Neural cell (in vitro differentiated cells): ENCODE results near the gene KIAA0513. TPM values are rescaled to one million over a fixed set of nuclear protein-coding genes. Genes with fewer than 3 reads are reported as not detected.
"Not testable (repeated sequence)": the region's sequence is repeated elsewhere in the genome, so short reads cannot be mapped to it uniquely, and the experiment has no call there.

Source experiments
- H2AFZ ChIP-seq: fragments of 200-600, 300-800 bp; sonication (generic), shearing (Covaris generic); 2 replicates; pipeline ENCODE4 v1.6.0; 2014; ENCODE audit warnings: low read depth, mild to moderate bottlenecking, antibody characterized with exemption, low read length, moderate library complexity
- H3F3A ChIP-seq: fragments of 200-600 bp; shearing (Covaris generic); 2 replicates; pipeline ENCODE4 v1.6.1; 2016; ENCODE audit warnings: mild to moderate bottlenecking, moderate library complexity, mixed read lengths, antibody characterized with exemption, low read length; ENCODE audit not compliant: insufficient read depth, poor library complexity, severe bottlenecking
- H3K27ac ChIP-seq: fragments of 200-600, 300-800 bp; sonication (generic), shearing (Covaris generic); 2 replicates; pipeline ENCODE4 v1.5.1; 2014; ENCODE audit warnings: mild to moderate bottlenecking, low read length, moderate library complexity
- H3K27me3 ChIP-seq: fragments of 300-800, 200-600 bp; sonication (generic), shearing (Covaris generic); 2 replicates; pipeline ENCODE4 v1.6.0; 2014; ENCODE audit warnings: mild to moderate bottlenecking, low read depth, low read length, moderate library complexity; ENCODE audit not compliant: insufficient read depth
- H3K36me3 ChIP-seq: fragments of 300-800, 200-600 bp; sonication (generic), shearing (Covaris generic); 2 replicates; pipeline ENCODE4 v1.5.1; 2014; ENCODE audit warnings: mild to moderate bottlenecking, antibody characterized with exemption, low read length, moderate library complexity; ENCODE audit not compliant: insufficient read depth
- H3K4me2 ChIP-seq: fragments of 300-800, 200-600 bp; sonication (generic), shearing (Covaris generic); 2 replicates; pipeline ENCODE4 v1.6.0; 2014; ENCODE audit warnings: mild to moderate bottlenecking, low read length
- H3K4me3 ChIP-seq: fragments of 300-800, 200-600 bp; sonication (generic), shearing (Covaris generic); 2 replicates; pipeline ENCODE4 v1.5.1; 2014; ENCODE audit warnings: mild to moderate bottlenecking, low read length, moderate library complexity
- H3K79me2 ChIP-seq: fragments of 200-600 bp; shearing (Covaris generic); replicated peaks from 2 replicates; pipeline ENCODE4 v1.6.0; 2014; ENCODE audit warnings: mild to moderate bottlenecking, low read length, moderate library complexity; ENCODE audit not compliant: insufficient read depth
- H3K9ac ChIP-seq: fragments of 300-800, 200-600 bp; sonication (generic), shearing (Covaris generic); 2 replicates; pipeline ENCODE4 v1.6.1; 2016; ENCODE audit warnings: mild to moderate bottlenecking, low read length, mixed read lengths
- H3K9me2 ChIP-seq: fragments of 200-600 bp; shearing (Covaris generic); 2 replicates; pipeline ENCODE4 v1.6.1; 2016; ENCODE audit warnings: mild to moderate bottlenecking, low read length, mixed read lengths; ENCODE audit not compliant: insufficient read depth
- H3K9me3 ChIP-seq: fragments of 200-600, 300-800 bp; sonication (generic), shearing (Covaris generic); 2 replicates; pipeline ENCODE4 v1.6.1; 2016; ENCODE audit warnings: mild to moderate bottlenecking, mixed run types, low read length, moderate library complexity, mixed read lengths
- H4K20me1 ChIP-seq: fragments of 200-600 bp; shearing (Covaris generic); 2 replicates; pipeline ENCODE4 v1.6.1; 2016; ENCODE audit warnings: mild to moderate bottlenecking, mixed run types; ENCODE audit not compliant: insufficient read depth
- EP300 ChIP-seq: fragments of 450-650 bp; conservative IDR thresholded peaks from 2 replicates; pipeline ENCODE4 v1.6.1; 2014; ENCODE audit warnings: antibody characterized with exemption, mild to moderate bottlenecking, moderate library complexity; ENCODE audit not compliant: poor library complexity, severe bottlenecking
- EZH2 ChIP-seq: fragments of 200-600, 300-800 bp; shearing (Covaris generic), sonication (generic); IDR thresholded peaks from 2 replicates; pipeline ENCODE4 v1.6.1; 2014; ENCODE audit warnings: antibody characterized with exemption, low read length, borderline replicate concordance, mild to moderate bottlenecking; ENCODE audit not compliant: insufficient read depth, poor library complexity, severe bottlenecking
- MXI1 ChIP-seq: fragments of 450-650 bp; conservative IDR thresholded peaks from 2 replicates; pipeline ENCODE4 v1.6.1; 2014; ENCODE audit warnings: antibody characterized with exemption, mild to moderate bottlenecking; ENCODE audit not compliant: poor library complexity, severe bottlenecking
- POLR2AphosphoS5 ChIP-seq: IDR thresholded peaks from 2 replicates; pipeline ENCODE4 v1.6.1; 2012
- RAD21 ChIP-seq: fragments of 450-650 bp; conservative IDR thresholded peaks from 2 replicates; pipeline ENCODE4 v1.6.1; 2014; ENCODE audit warnings: antibody characterized with exemption, mild to moderate bottlenecking, moderate library complexity
- SMC3 ChIP-seq: fragments of 450-650 bp; conservative IDR thresholded peaks from 2 replicates; pipeline ENCODE4 v1.6.1; 2014; ENCODE audit warnings: antibody characterized with exemption, mild to moderate bottlenecking, moderate library complexity; ENCODE audit not compliant: poor library complexity
- TAF1 ChIP-seq: IDR thresholded peaks from 2 replicates; pipeline ENCODE4 v1.6.1; 2012; ENCODE audit warnings: low read depth
- polyA plus RNA-seq: library from polyadenylated mRNA; depleted of rRNA; stranded (reverse); fragments of >200 nt; gene quantifications from 2 replicates; pipeline ENCODE4 v1.2.3, GENCODE V29; 2014
- TF ChIP-seq, protein P1 (sequence below): fragments of 450-650 bp; IDR thresholded peaks from 2 replicates; pipeline ENCODE4 v1.5.1; 2014; ENCODE audit warnings: antibody characterized with exemption, mild to moderate bottlenecking, moderate library complexity; ENCODE audit not compliant: poor library complexity, severe bottlenecking
- TF ChIP-seq, protein P2 (sequence below): IDR thresholded peaks from 2 replicates; pipeline ENCODE4 v1.6.1; 2012; ENCODE audit warnings: borderline replicate concordance

KIAA0513 gene
- polyA plus RNA-seq, 1 donor from 2014 or later, result 18.9 TPM

GRCh38 chr16:85117418-85117817, 89.8 kb downstream of the KIAA0513 start:
- H3K9me2 ChIP-seq, result no peaks in the 10 kb centered on the region
- H2AFZ ChIP-seq, result no peak overlapping the region
- H3K36me3 ChIP-seq, result no peaks in the 10 kb centered on the region
- no peak overlapping the region for H3K27ac ChIP-seq
- no peaks in the 10 kb centered on the region for H3K9me3 ChIP-seq
- no peak overlapping the region for H3K9ac ChIP-seq
- H3K27me3 ChIP-seq, result no peaks in the 10 kb centered on the region
- no peak overlapping the region for H3K4me3 ChIP-seq
- TF ChIP-seq RAD21, result no peak
- TF ChIP-seq POLR2AphosphoS5, result no peak
- no peak for TF ChIP-seq TAF1
- no peak for TF ChIP-seq MXI1
- no peak for TF ChIP-seq EZH2
- TF ChIP-seq, protein P1, sequence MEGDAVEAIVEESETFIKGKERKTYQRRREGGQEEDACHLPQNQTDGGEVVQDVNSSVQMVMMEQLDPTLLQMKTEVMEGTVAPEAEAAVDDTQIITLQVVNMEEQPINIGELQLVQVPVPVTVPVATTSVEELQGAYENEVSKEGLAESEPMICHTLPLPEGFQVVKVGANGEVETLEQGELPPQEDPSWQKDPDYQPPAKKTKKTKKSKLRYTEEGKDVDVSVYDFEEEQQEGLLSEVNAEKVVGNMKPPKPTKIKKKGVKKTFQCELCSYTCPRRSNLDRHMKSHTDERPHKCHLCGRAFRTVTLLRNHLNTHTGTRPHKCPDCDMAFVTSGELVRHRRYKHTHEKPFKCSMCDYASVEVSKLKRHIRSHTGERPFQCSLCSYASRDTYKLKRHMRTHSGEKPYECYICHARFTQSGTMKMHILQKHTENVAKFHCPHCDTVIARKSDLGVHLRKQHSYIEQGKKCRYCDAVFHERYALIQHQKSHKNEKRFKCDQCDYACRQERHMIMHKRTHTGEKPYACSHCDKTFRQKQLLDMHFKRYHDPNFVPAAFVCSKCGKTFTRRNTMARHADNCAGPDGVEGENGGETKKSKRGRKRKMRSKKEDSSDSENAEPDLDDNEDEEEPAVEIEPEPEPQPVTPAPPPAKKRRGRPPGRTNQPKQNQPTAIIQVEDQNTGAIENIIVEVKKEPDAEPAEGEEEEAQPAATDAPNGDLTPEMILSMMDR, result no peak
- TF ChIP-seq EP300, result no peak
- no peak for TF ChIP-seq SMC3
- TF ChIP-seq, protein P2, sequence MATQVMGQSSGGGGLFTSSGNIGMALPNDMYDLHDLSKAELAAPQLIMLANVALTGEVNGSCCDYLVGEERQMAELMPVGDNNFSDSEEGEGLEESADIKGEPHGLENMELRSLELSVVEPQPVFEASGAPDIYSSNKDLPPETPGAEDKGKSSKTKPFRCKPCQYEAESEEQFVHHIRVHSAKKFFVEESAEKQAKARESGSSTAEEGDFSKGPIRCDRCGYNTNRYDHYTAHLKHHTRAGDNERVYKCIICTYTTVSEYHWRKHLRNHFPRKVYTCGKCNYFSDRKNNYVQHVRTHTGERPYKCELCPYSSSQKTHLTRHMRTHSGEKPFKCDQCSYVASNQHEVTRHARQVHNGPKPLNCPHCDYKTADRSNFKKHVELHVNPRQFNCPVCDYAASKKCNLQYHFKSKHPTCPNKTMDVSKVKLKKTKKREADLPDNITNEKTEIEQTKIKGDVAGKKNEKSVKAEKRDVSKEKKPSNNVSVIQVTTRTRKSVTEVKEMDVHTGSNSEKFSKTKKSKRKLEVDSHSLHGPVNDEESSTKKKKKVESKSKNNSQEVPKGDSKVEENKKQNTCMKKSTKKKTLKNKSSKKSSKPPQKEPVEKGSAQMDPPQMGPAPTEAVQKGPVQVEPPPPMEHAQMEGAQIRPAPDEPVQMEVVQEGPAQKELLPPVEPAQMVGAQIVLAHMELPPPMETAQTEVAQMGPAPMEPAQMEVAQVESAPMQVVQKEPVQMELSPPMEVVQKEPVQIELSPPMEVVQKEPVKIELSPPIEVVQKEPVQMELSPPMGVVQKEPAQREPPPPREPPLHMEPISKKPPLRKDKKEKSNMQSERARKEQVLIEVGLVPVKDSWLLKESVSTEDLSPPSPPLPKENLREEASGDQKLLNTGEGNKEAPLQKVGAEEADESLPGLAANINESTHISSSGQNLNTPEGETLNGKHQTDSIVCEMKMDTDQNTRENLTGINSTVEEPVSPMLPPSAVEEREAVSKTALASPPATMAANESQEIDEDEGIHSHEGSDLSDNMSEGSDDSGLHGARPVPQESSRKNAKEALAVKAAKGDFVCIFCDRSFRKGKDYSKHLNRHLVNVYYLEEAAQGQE, result no peak
- H3K4me2 ChIP-seq, result no peak overlapping the region
- H3K79me2 ChIP-seq, result no peaks in the 10 kb centered on the region
- H3F3A ChIP-seq, result no peaks in the 10 kb centered on the region
- H4K20me1 ChIP-seq, result no peaks in the 10 kb centered on the region

DNA sequence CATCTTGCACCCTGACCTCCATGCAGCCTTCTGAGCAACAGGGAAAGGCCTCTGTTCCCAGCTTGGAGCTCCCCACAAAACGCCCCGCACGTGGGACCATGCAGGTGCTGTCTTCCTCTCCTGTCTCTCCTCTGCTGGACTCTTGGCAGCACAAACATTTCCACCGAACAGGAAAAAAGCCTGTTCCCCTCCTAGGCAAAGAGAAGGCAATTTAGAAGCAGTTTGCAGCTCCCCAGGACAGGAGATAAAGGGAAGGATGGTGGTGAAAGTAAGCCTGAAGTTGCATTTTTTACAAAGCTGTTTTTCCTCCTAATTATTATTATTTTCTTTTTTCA, 92.4 kb downstream of the KIAA0513 start:
- H3K4me3 ChIP-seq, result no peak overlapping the region
- H3F3A ChIP-seq, result no peaks in the 10 kb centered on the region
- TF ChIP-seq EP300 (no peak), POLR2AphosphoS5 (no peak), MXI1 (no peak), TAF1 (no peak), SMC3 (no peak), EZH2 (no peak)
- TF ChIP-seq, protein P2, result no peak
- TF ChIP-seq, protein P1, result no peak
- H3K27ac ChIP-seq, result no peak overlapping the region
- H3K36me3 ChIP-seq, result no peaks in the 10 kb centered on the region
- H3K9me3 ChIP-seq, result no peaks in the 10 kb centered on the region
- H3K4me2 ChIP-seq, result no peak overlapping the region
- H3K9ac ChIP-seq, result no peak overlapping the region
- no peaks in the 10 kb centered on the region for H3K79me2 ChIP-seq
- H4K20me1 ChIP-seq, result no peaks in the 10 kb centered on the region
- no peaks in the 10 kb centered on the region for H3K9me2 ChIP-seq
- H3K27me3 ChIP-seq, result no peaks in the 10 kb centered on the region
- no peak overlapping the region for H2AFZ ChIP-seq

GRCh38 chr16:85123441-85123840, 95.8 kb downstream of the KIAA0513 start:
- not testable (repeated sequence) for H2AFZ ChIP-seq, H3K9ac ChIP-seq, H3K79me2 ChIP-seq, H3K27ac ChIP-seq, H4K20me1 ChIP-seq, H3K27me3 ChIP-seq, H3K9me3 ChIP-seq, H3K4me3 ChIP-seq, H3K36me3 ChIP-seq, H3F3A ChIP-seq, H3K4me2 ChIP-seq, H3K9me2 ChIP-seq
